GM12874 (cell line): ENCODE results near the gene REM1.

Experiments
- CTCF ChIP-seq: IDR thresholded peaks from 2 replicates; pipeline ENCODE4 v1.5.1; 2011; ENCODE audit warnings: low read depth, mild to moderate bottlenecking, control low read depth, low read length, moderate library complexity; ENCODE audit not compliant: insufficient read depth

The REM1 gene

DNA sequence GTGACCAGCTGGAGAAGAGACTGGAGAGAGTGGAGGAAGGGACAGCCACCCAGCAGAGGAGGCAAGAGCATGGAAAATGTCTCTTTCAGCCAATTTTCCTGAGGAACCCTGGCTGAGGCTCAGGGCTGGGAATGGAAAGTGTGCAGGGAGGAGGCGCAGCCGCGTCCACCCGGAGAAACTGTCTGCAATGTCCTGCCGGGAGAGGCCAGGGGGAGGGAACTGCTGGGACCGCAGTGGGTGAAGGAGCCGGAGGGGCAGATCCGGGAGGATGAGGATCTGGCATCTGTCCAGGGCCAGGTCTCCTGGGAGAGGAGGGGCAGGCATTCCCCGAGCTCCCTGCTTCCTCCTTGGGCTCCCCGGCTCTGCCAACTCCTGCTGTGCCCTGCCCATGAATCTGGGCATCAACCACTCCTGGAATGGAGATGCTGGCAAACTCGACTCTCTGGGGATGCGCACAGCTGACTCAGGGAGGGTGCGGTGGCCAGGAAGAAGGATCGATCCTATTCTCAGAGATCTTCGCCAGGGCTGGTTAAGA is 21.7 kb downstream of the REM1 start:
- TF ChIP-seq CTCF, result no peak

- no peak for TF ChIP-seq CTCF
These were observed 22.9 kb downstream of the REM1 start for GRCh38 chr20:31497838-31498540.

DNA sequence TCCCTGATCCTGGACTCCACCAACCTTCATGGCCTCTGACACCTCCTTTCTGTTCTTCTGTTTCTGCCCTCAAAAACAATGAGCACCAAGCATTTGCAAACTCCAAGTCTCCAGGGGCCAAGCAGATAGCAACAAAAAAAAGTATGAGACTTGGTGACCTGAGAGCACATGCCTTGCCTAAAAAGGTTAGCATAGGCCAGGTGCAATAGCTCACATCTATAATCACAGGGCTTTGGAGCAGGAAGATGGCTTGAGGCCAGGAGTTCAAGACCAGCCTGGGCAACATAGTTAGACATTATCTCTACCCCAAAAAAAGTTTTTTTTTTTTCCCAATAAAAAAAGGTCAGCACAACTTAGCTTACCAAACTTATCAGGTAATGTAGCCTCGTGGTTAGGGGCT is 25.4 kb downstream of the REM1 start:
- no peak for TF ChIP-seq CTCF

DNA sequence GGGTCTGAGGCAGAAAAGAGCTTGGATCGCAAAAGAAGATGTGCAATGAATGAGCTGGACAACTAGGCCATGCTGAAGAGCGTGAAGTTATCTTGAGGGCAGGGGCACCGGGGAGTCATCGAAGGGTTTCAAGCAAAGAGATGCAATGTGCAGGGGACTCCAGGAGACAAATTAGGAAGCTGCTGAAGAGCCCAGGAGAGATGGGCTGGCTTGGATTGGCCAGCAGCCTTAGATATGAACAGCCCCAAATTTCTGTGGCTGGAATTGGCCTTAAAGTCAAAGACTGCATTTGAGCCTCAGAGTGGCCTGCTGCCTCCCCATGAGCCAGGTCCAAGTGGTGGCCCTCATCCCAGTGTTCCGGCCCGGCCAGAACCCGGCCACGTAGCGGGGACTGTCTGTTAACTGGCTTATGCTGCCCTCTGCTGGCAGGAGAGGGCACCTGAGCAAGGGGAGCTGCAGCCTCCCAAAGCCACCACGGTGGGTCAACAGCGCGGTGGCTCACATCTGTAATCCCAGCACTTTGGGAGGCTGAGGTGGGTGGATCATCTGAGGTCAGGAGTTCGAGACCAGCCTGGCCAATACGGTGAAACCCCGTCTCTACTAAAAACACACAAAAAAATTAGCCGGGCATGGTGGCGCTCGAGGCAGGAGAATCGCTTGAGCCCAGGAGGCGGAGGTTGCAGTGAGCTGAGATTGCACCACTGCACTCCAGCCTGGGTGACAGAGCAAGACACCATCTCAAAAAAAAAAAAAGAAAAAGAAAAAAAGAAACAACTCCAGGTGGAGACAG is 28.0 kb downstream of the REM1 start:
- peak; percentile 87 for TF ChIP-seq CTCF

- TF ChIP-seq CTCF, result no peak
These were observed 30.8 kb downstream of the REM1 start for GRCh38 chr20:31505903-31506302.

GRCh38 chr20:31508517-31509244 is 33.6 kb downstream of the REM1 start:
- TF ChIP-seq CTCF, result no peak
